Measurements from ENCODE around the gene TCF20. TPM values are rescaled to one million over a fixed set of nuclear protein-coding genes. Genes with fewer than 3 reads are reported as not detected.

TCF20 gene
- total and polyA plus RNA-seq, 9 donors, result 12.4 to 42.0 (median 34.0) TPM

- H3K4me3 ChIP-seq, result no peak overlapping the region
- peaks cover 12% of the 10 kb centered on the region for H3K4me1 ChIP-seq (ENCODE audit: insufficient read depth)
- H3K9me3 ChIP-seq, result no peaks in the 10 kb centered on the region
- TF ChIP-seq POLR2A (IDR thresholded peaks at IDR 0.05), result no peak
- TF ChIP-seq, protein P1, sequence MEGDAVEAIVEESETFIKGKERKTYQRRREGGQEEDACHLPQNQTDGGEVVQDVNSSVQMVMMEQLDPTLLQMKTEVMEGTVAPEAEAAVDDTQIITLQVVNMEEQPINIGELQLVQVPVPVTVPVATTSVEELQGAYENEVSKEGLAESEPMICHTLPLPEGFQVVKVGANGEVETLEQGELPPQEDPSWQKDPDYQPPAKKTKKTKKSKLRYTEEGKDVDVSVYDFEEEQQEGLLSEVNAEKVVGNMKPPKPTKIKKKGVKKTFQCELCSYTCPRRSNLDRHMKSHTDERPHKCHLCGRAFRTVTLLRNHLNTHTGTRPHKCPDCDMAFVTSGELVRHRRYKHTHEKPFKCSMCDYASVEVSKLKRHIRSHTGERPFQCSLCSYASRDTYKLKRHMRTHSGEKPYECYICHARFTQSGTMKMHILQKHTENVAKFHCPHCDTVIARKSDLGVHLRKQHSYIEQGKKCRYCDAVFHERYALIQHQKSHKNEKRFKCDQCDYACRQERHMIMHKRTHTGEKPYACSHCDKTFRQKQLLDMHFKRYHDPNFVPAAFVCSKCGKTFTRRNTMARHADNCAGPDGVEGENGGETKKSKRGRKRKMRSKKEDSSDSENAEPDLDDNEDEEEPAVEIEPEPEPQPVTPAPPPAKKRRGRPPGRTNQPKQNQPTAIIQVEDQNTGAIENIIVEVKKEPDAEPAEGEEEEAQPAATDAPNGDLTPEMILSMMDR (IDR thresholded peaks at IDR 0.05), result no peak
- TF ChIP-seq EP300 (IDR thresholded peaks at IDR 0.05), result no peak
- no peaks in the 10 kb centered on the region for H3K27me3 ChIP-seq
- no peak overlapping the region for H3K27ac ChIP-seq
- no peak for DNase-seq
- intact Hi-C loops (cut with DNase I), result loop anchor here in 1 of 4 donors (10.0 kb wide), 1 partner anchor 111 kb away; no protein-coding TSS in a partner anchor
- WGBS, 3 donors, result 89 to 95% (median 90%) methylated on average over 5 of the region's 5 CpGs
- no peaks in the 10 kb centered on the region for H3K36me3 ChIP-seq
Observed at GRCh38 chr22:42285604-42286003, 15.2 kb upstream of the TCF20 start.

GRCh38 chr22:42284643-42285181, 14.3 kb upstream of the TCF20 start:
- 88 to 91% (median 89%) methylated on average over 14 of the region's 14 CpGs for WGBS, 3 donors
- H3K4me1 ChIP-seq (ENCODE audit: insufficient read depth), result peaks cover 7% of the 10 kb centered on the region
- H3K4me3 ChIP-seq, result no peak overlapping the region
- intact Hi-C loops (cut with DNase I), result loop anchor here in 1 of 4 donors (10.0 kb wide), 1 partner anchor 110 kb away; no protein-coding TSS in a partner anchor
- TF ChIP-seq, protein P1 (IDR thresholded peaks at IDR 0.05), result no peak
- no peak for TF ChIP-seq POLR2A (IDR thresholded peaks at IDR 0.05)
- TF ChIP-seq EP300 (IDR thresholded peaks at IDR 0.05), result no peak
- no peaks in the 10 kb centered on the region for H3K27me3 ChIP-seq
- H3K27ac ChIP-seq, result no peak overlapping the region
- peak in 2 of 5 donors; percentile 17 to 28 for DNase-seq
- no peaks in the 10 kb centered on the region for H3K9me3 ChIP-seq
- H3K36me3 ChIP-seq, result no peaks in the 10 kb centered on the region

DNA sequence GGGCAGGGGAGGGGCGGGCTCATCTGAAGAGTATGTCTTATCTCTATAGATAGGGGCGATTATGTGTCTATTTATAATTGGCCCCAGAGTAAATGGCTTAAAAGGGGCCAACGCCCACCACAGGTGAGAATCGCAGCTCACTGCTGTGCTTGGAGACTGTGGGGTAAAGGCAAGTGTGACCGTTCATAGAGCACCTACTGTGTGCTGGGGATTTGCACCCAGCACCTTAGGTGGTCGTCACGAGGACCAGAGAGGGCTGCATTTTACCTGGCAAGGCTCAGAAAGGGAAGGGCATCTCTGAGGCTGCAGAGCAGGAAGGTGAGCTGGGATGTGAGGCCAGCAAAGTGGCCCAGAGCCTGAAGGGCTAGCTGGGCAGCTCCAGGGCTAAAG, 13.7 kb upstream of the TCF20 start:
- Histone ChIP-seq H3K27ac (no peak overlapping the region), H3K4me1 (ENCODE audit: insufficient read depth) (peaks cover 7% of the 10 kb centered on the region), H3K36me3 (no peaks in the 10 kb centered on the region), H3K4me3 (peak overlapping the region; percentile 30), H3K9me3 (no peaks in the 10 kb centered on the region), H3K27me3 (no peaks in the 10 kb centered on the region)
- TF ChIP-seq EP300 (IDR thresholded peaks at IDR 0.05) (no peak), POLR2A (IDR thresholded peaks at IDR 0.05) (no peak)
- TF ChIP-seq, protein P1 (IDR thresholded peaks at IDR 0.05), result no peak
- intact Hi-C loops (cut with DNase I), result loop anchor here in 1 of 4 donors (10.0 kb wide), 1 partner anchor 109 kb away; no protein-coding TSS in a partner anchor
- DNase-seq, result no peak
- WGBS, 3 donors, result 30 to 36% (median 34%) methylated on average over 7 of the region's 7 CpGs

- Histone ChIP-seq H3K9me3 (no peaks in the 10 kb centered on the region), H3K27me3 (no peaks in the 10 kb centered on the region), H3K36me3 (no peaks in the 10 kb centered on the region), H3K4me3 (peak overlapping the region; percentile 30), H3K27ac (no peak overlapping the region), H3K4me1 (ENCODE audit: insufficient read depth) (peaks cover 7% of the 10 kb centered on the region)
- intact Hi-C loops (cut with DNase I), result loop anchor here in 1 of 4 donors (10.0 kb wide), 1 partner anchor 109 kb away; no protein-coding TSS in a partner anchor
- DNase-seq, result peak in 3 of 5 donors; percentile 33 to 44 (median 36)
- 1 to 2% (median 2%) methylated on average over 62 to 72 of the region's 72 CpGs for WGBS, 3 donors
- TF ChIP-seq POLR2A (IDR thresholded peaks at IDR 0.05), result no peak
- TF ChIP-seq, protein P1 (IDR thresholded peaks at IDR 0.05), result no peak
- no peak for TF ChIP-seq EP300 (IDR thresholded peaks at IDR 0.05)
Observed at GRCh38 chr22:42283278-42284201, 13.1 kb upstream of the TCF20 start.
